Tibial nerve (tissue), 4 donors: ENCODE measurements around the gene PGBD5.

ENCODE experiments used
- EP300 ChIP-seq, 2 donors: sonication (generic); formaldehyde crosslinking; IDR thresholded peaks; one replicate each; pipeline ENCODE4 v1.6.1; 2017; ENCODE audit warnings: antibody characterized with exemption in 2 of 2, mild to moderate bottlenecking in 1 of 2
- POLR2A ChIP-seq, 2 donors: fragments of 450-650 bp; IDR thresholded peaks; one replicate each; pipeline ENCODE4 v1.6.1; 2017; ENCODE audit warnings: antibody characterized with exemption in 2 of 2, mild to moderate bottlenecking in 2 of 2, moderate library complexity in 2 of 2
- TF ChIP-seq, protein P1 (sequence below), 5 experiments: fragments of 200-600 bp in 3 of 5; fragments of 450-650 bp in 2 of 5; sonication (generic) in 3 of 5; IDR thresholded peaks; one replicate each; pipeline ENCODE4 v1.5.1; 2016 to 2019; ENCODE audit warnings: antibody characterized with exemption in 5 of 5, mild to moderate bottlenecking in 3 of 5, moderate library complexity in 2 of 5

DNA sequence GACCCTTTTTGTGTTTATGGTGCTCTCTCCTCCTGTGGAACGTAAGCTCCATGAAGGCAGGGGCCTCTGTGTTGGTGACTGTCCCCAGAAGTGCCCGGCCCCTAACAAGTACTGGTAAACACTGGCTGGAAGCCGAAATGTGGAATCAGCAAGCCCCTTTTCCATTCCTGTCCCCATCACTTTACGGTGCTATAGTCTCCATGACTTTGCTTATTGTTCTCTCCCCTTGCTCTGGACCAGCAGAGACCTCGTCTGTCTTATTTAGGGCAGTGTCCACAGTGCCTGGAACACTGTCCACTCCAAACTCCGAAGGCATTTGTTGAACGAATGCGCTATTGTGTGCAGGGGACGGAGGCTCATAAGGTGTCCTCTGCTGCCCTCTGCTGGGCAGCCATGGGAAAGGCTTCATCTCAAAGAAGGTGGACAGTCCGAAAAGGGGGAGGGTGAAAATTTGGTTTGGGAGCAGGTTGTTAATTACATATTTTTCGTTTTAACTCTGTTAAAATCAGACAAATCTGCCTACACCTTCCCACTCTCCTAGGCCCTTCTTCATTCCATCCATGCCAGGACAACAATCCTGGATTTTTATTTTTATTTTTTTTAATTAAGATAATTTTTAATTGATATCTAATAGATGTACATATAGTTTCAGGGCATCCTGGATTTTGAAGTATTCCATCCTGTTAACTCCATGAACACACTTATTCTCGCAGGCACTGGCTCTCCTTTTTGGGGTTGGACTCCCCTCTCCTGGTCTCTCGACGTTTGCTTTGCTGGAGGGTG, 115.6 kb downstream of the PGBD5 start:
- TF ChIP-seq POLR2A (IDR thresholded peaks at IDR 0.05) (no peak), EP300 (IDR thresholded peaks at IDR 0.05) (no peak)
- TF ChIP-seq, protein P1, sequence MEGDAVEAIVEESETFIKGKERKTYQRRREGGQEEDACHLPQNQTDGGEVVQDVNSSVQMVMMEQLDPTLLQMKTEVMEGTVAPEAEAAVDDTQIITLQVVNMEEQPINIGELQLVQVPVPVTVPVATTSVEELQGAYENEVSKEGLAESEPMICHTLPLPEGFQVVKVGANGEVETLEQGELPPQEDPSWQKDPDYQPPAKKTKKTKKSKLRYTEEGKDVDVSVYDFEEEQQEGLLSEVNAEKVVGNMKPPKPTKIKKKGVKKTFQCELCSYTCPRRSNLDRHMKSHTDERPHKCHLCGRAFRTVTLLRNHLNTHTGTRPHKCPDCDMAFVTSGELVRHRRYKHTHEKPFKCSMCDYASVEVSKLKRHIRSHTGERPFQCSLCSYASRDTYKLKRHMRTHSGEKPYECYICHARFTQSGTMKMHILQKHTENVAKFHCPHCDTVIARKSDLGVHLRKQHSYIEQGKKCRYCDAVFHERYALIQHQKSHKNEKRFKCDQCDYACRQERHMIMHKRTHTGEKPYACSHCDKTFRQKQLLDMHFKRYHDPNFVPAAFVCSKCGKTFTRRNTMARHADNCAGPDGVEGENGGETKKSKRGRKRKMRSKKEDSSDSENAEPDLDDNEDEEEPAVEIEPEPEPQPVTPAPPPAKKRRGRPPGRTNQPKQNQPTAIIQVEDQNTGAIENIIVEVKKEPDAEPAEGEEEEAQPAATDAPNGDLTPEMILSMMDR (IDR thresholded peaks at IDR 0.05), result peak; percentile 85 to 94 (median 87)
